Liver (tissue), 9 donors: ENCODE data around the gene THBD. TPM values are rescaled to one million over a fixed set of nuclear protein-coding genes. Genes with fewer than 3 reads are reported as not detected.

ENCODE experiments used
- DNase-seq: peaks from one replicate; pipeline ENCODE4 v3.0.0-alpha.2; 2017; ENCODE audit warnings: low spot score
- H3K27ac ChIP-seq, 2 donors: one replicate each; pipeline ENCODE4 v1.7.0; 2013; ENCODE audit warnings: inconsistent platforms in 2 of 2, low read length in 2 of 2, control low read depth in 1 of 2, low read depth in 1 of 2, mild to moderate bottlenecking in 1 of 2
- H3K27me3 ChIP-seq, 4 donors: one replicate each; pipeline versions ENCODE4 v1.6.1 to v1.7.0; 2013; ENCODE audit warnings: low read length in 3 of 4, inconsistent platforms in 1 of 4, mild to moderate bottlenecking in 1 of 4, moderate library complexity in 1 of 4; ENCODE audit not compliant: control insufficient read depth in 4 of 4, insufficient read depth in 4 of 4
- H3K36me3 ChIP-seq, 4 donors: one replicate each; pipeline versions ENCODE4 v1.6.1 to v1.7.0; 2013; ENCODE audit warnings: low read length in 3 of 4, mild to moderate bottlenecking in 3 of 4, low read depth in 1 of 4, moderate library complexity in 1 of 4; ENCODE audit not compliant: control insufficient read depth in 4 of 4, insufficient read depth in 3 of 4
- H3K4me1 ChIP-seq, 4 donors: one replicate each; pipeline versions ENCODE4 v1.6.1 to v1.7.0; 2013; ENCODE audit warnings: low read length in 3 of 4, mild to moderate bottlenecking in 3 of 4, moderate library complexity in 1 of 4; ENCODE audit not compliant: control insufficient read depth in 4 of 4, insufficient read depth in 4 of 4
- H3K4me3 ChIP-seq, 3 donors: one replicate each; pipeline versions ENCODE4 v1.6.1 to v1.7.0; 2013; ENCODE audit warnings: low read length in 3 of 3, control low read depth in 1 of 3, low read depth in 1 of 3, mild to moderate bottlenecking in 1 of 3
- H3K9ac ChIP-seq, 2 donors: one replicate each; pipeline ENCODE4 v1.7.0; 2013; ENCODE audit warnings: low read length in 2 of 2, mild to moderate bottlenecking in 2 of 2, moderate library complexity in 2 of 2, control low read depth in 1 of 2, low read depth in 1 of 2
- H3K9me3 ChIP-seq, 4 donors: one replicate each; pipeline versions ENCODE4 v1.6.1 to v1.7.0; 2013; ENCODE audit warnings: low read length in 3 of 4; ENCODE audit not compliant: control insufficient read depth in 4 of 4
- EGR1 ChIP-seq, 2 donors: IDR thresholded peaks; 2 replicates each; pipeline ENCODE4 v1.6.1; 2016 to 2018; ENCODE audit warnings: antibody characterized with exemption in 2 of 2, low read depth in 2 of 2
- FOXA1 ChIP-seq: IDR thresholded peaks from 2 replicates; pipeline ENCODE4 v1.6.1; 2016; ENCODE audit warnings: antibody characterized with exemption
- FOXA2 ChIP-seq: IDR thresholded peaks from 2 replicates; pipeline ENCODE4 v1.6.1; 2016; ENCODE audit warnings: antibody characterized with exemption
- GABPA ChIP-seq, 2 donors: IDR thresholded peaks in 1 of 2; conservative IDR thresholded peaks in 1 of 2; 2 replicates each; pipeline ENCODE4 v1.6.1; 2016; ENCODE audit warnings: antibody characterized with exemption in 2 of 2, mild to moderate bottlenecking in 1 of 2, moderate library complexity in 1 of 2
- HNF4G ChIP-seq: IDR thresholded peaks from 2 replicates; pipeline ENCODE4 v1.6.1; 2016; ENCODE audit warnings: antibody characterized with exemption
- JUND ChIP-seq, 2 donors: IDR thresholded peaks; 2 replicates each; pipeline ENCODE4 v1.6.1; 2016; ENCODE audit warnings: antibody characterized with exemption in 2 of 2
- MAX ChIP-seq: IDR thresholded peaks from 2 replicates; pipeline ENCODE4 v1.6.1; 2016; ENCODE audit warnings: antibody characterized with exemption
- NR2F2 ChIP-seq: IDR thresholded peaks from 2 replicates; pipeline ENCODE4 v1.6.1; 2016; ENCODE audit warnings: antibody characterized with exemption
- RAD21 ChIP-seq, 2 donors: IDR thresholded peaks; 2 replicates each; pipeline ENCODE4 v1.6.1; 2016; ENCODE audit warnings: antibody characterized with exemption in 2 of 2, mild to moderate bottlenecking in 2 of 2
- RXRA ChIP-seq, 2 donors: IDR thresholded peaks; 2 replicates each; pipeline ENCODE4 v1.6.1; 2017 to 2018; ENCODE audit warnings: antibody characterized with exemption in 2 of 2, mild to moderate bottlenecking in 1 of 2
- SP1 ChIP-seq: IDR thresholded peaks from 2 replicates; pipeline ENCODE4 v1.6.1; 2018; ENCODE audit warnings: antibody characterized with exemption, mild to moderate bottlenecking
- TAF1 ChIP-seq: conservative IDR thresholded peaks from 2 replicates; pipeline ENCODE4 v1.6.1; 2016; ENCODE audit warnings: antibody characterized with exemption, mild to moderate bottlenecking
- YY1 ChIP-seq: IDR thresholded peaks from 2 replicates; pipeline ENCODE4 v1.6.1; 2016; ENCODE audit warnings: antibody characterized with exemption, mild to moderate bottlenecking
- ZBTB33 ChIP-seq: IDR thresholded peaks from 2 replicates; pipeline ENCODE4 v1.6.1; 2016; ENCODE audit warnings: antibody characterized with exemption
- WGBS: extraction: QIAGEN DNeasy Blood & Tissue Kit; methylation state at CpG from one replicate; pipeline ENCODE4 v1.1.7; 2013; 5-methylcytosine and 5-hydroxymethylcytosine counted together
- polyA plus RNA-seq, 2 donors: library from polyadenylated mRNA; stranded (reverse) in 1 of 2; unstranded in 1 of 2; fragments of 200-250 nt in 1 of 2; fragments of >200 nt in 1 of 2; fragmentation: Nextera tagmentation in 1 of 2; extraction: Ambion mirVana in 1 of 2; gene quantifications; one replicate each; pipeline versions ENCODE4 v1.2.1 to v1.2.3, GENCODE V29; 2013 to 2015
- total RNA-seq, 2 donors: library from RNA; depleted of rRNA; stranded (reverse); fragments of >200 nt; gene quantifications; one replicate each; pipeline ENCODE4 v1.2.3, GENCODE V29; 2014
- TF ChIP-seq, protein P1 (sequence below): IDR thresholded peaks from 2 replicates; pipeline ENCODE4 v1.6.1; 2016; ENCODE audit warnings: antibody characterized with exemption
- TF ChIP-seq, protein P2 (sequence below): IDR thresholded peaks from 2 replicates; pipeline ENCODE4 v1.6.1; 2016; ENCODE audit warnings: antibody characterized with exemption, mild to moderate bottlenecking
- TF ChIP-seq, protein P3 (sequence below): fragments of 150-350 bp; IDR thresholded peaks from 2 replicates; pipeline ENCODE4 v1.5.1; 2017; ENCODE audit warnings: improper control_type of control experiment, low read depth, low read length; ENCODE audit not compliant: missing input control
- donor health status: healthy.
- donor health status: healthy.
- donor health status: healthy.
- donor health status: healthy.
- donor health status: healthy.

Gene THBD
- total and polyA plus RNA-seq, 4 donors, result 1.4 to 6.6 (median 3.1) TPM

DNA sequence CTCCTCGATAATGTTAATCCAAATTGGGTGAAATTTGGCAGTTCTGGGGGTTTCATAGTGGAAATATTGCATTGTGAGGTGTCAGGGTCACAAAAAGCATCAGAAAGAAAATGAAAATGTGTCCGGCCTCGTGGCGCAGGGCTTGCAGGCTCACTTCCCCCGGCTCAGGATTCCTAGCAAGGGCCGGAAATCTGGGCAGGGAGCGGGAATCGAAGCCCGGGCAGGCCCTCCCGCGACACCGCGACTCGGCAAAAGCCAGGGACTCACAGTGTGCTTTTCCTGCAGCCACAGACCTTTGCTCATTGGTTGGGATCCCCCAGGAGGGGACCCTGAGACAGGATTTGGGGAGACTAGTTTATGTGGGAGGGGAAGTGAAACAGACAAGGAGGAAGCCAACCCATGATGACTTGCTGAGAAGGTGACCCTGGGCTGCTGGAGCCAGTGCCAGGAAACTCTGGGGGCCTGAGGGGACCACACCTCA is 37.5 kb upstream of the THBD start:
- no peak for DNase-seq
- Histone ChIP-seq H3K36me3 (no peaks in the 10 kb centered on the region), H3K9ac (peak overlapping the region in 1 of 2 donors; percentile 25), H3K27me3 (no peaks in the 10 kb centered on the region), H3K4me3 (no peak overlapping the region), H3K9me3 (no peaks in the 10 kb centered on the region), H3K4me1 (no peaks in the 10 kb centered on the region), H3K27ac (peak overlapping the region; percentile 80 to 83)
- WGBS, result 68% methylated on average over 14 of the region's 14 CpGs
- no peak for TF ChIP-seq HNF4G
- peak; percentile 63 for TF ChIP-seq NR2F2
- peak; percentile 76 for TF ChIP-seq MAX

DNA sequence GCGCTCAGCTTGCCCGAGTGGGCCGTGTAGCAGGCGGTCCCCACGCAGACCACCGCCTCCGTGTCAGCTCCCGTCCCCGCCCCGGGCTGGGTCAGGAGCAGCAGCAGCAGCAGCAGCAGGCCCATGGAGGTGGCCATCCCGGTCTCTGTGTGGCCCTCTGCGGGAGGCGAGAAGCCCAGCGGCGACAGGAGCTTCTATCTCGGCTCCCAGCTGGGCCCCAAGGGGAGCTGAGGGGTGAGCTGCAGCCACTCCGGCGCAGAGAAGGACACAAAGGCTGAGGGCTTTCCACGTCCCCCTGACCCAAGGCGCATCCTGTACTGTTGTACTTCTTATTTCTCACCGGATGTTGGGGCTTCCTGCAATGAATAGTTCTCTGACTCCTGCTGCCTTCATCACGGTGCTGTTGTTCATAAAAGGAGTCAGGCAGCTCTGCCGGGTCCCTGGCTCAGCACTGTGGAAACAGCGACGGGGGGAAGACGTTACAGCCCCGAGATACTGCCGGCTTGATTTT is 36.6 kb upstream of the THBD start, which contains the start of gene CD93:
CD93 (minus strand) TSS at position 269 of the 511 bp plus-strand sequence; CDS start at position 137, 132 bp downstream.
- no peak for DNase-seq

More for the DNA sequence above, 36.6 kb upstream of the THBD start, which contains the start of gene CD93:
- Histone ChIP-seq H3K36me3 (no peaks in the 10 kb centered on the region), H3K9me3 (no peaks in the 10 kb centered on the region), H3K4me1 (peaks cover 0 to 3% (median 0%) of the 10 kb centered on the region in 4 donors), H3K4me3 (peak within 1 kb of the TSS in 2 of 3 donors; percentile 8 to 21), H3K9ac (peak within 1 kb of the TSS in 1 of 2 donors; percentile 25), H3K27me3 (no peaks in the 10 kb centered on the region), H3K27ac (peak within 1 kb of the TSS; percentile 80 to 83)
- TF ChIP-seq YY1 (peak; percentile 42), TAF1 (peak; percentile 44), SP1 (peak; percentile 41), FOXA1 (no peak), JUND (IDR thresholded peaks at IDR 0.05) (no peak), GABPA (IDR thresholded peaks at IDR 0.05 in 1 of 2, conservative IDR thresholded peaks at IDR 0.05 in 1 of 2) (no peak), RAD21 (IDR thresholded peaks at IDR 0.05) (peak; percentile 22 to 45), NR2F2 (peak; percentile 52), RXRA (IDR thresholded peaks at IDR 0.05) (peak in 1 of 2 donors; percentile 16), FOXA2 (no peak), EGR1 (IDR thresholded peaks at IDR 0.05; ENCODE audit: low read depth in 2 of 2) (no peak), ZBTB33 (no peak), MAX (no peak)
- TF ChIP-seq, protein P1, sequence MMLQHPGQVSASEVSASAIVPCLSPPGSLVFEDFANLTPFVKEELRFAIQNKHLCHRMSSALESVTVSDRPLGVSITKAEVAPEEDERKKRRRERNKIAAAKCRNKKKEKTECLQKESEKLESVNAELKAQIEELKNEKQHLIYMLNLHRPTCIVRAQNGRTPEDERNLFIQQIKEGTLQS, result no peak
- TF ChIP-seq, protein P2, sequence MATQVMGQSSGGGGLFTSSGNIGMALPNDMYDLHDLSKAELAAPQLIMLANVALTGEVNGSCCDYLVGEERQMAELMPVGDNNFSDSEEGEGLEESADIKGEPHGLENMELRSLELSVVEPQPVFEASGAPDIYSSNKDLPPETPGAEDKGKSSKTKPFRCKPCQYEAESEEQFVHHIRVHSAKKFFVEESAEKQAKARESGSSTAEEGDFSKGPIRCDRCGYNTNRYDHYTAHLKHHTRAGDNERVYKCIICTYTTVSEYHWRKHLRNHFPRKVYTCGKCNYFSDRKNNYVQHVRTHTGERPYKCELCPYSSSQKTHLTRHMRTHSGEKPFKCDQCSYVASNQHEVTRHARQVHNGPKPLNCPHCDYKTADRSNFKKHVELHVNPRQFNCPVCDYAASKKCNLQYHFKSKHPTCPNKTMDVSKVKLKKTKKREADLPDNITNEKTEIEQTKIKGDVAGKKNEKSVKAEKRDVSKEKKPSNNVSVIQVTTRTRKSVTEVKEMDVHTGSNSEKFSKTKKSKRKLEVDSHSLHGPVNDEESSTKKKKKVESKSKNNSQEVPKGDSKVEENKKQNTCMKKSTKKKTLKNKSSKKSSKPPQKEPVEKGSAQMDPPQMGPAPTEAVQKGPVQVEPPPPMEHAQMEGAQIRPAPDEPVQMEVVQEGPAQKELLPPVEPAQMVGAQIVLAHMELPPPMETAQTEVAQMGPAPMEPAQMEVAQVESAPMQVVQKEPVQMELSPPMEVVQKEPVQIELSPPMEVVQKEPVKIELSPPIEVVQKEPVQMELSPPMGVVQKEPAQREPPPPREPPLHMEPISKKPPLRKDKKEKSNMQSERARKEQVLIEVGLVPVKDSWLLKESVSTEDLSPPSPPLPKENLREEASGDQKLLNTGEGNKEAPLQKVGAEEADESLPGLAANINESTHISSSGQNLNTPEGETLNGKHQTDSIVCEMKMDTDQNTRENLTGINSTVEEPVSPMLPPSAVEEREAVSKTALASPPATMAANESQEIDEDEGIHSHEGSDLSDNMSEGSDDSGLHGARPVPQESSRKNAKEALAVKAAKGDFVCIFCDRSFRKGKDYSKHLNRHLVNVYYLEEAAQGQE, result no peak
- TF ChIP-seq, protein P3, sequence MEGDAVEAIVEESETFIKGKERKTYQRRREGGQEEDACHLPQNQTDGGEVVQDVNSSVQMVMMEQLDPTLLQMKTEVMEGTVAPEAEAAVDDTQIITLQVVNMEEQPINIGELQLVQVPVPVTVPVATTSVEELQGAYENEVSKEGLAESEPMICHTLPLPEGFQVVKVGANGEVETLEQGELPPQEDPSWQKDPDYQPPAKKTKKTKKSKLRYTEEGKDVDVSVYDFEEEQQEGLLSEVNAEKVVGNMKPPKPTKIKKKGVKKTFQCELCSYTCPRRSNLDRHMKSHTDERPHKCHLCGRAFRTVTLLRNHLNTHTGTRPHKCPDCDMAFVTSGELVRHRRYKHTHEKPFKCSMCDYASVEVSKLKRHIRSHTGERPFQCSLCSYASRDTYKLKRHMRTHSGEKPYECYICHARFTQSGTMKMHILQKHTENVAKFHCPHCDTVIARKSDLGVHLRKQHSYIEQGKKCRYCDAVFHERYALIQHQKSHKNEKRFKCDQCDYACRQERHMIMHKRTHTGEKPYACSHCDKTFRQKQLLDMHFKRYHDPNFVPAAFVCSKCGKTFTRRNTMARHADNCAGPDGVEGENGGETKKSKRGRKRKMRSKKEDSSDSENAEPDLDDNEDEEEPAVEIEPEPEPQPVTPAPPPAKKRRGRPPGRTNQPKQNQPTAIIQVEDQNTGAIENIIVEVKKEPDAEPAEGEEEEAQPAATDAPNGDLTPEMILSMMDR, result no peak
- 55% methylated on average over 28 of the region's 28 CpGs for WGBS
